Inflammatory macrophage treated with lipopolysaccharide for 4 hours (primary cell): Measurements from ENCODE around the gene SLC9A9.

Experiments used
- DNase-seq: peaks from one replicate; pipeline ENCODE4 v3.0.0-alpha.2; 2020

The SLC9A9 gene

DNA sequence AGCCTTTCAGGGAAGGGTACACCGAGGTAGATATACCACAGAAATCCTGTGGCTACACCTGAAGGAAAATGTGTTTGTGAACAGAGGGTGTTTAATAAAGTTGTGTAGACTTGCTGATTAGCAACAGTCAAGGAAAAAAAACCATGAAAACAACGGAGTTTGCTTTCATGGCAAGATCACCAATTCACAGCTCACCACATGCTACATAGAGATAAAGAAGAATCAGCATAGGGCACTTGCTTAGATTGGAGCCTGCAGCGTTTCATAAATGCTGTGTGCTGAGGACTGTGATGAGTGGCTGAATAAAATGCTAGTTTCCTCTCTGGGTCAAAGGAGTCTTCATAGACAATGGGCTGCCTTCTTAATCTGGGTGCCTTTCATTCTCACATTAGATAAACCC is 257.6 kb downstream of the SLC9A9 start:
- no peak for DNase-seq

DNA sequence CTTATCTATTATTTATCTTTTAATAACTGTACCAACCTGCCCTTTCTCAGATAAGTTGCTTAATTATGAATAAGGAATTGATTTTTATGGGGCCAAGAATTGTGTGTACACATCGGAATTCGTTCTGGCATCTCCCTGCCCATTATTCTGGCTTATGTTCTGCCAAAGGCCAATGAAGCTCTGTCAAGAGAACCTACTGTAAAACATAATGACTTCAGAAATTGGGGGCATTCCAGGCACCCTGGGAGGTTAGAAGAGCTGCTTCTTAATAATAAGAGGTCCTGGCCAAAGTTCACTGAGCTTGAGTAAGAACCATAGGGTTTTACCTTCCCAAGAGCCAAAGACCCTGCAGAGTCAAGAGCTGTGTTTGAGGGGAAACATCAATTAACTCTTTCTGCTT is 261.7 kb downstream of the SLC9A9 start:
- DNase-seq = peak; percentile 32

DNA sequence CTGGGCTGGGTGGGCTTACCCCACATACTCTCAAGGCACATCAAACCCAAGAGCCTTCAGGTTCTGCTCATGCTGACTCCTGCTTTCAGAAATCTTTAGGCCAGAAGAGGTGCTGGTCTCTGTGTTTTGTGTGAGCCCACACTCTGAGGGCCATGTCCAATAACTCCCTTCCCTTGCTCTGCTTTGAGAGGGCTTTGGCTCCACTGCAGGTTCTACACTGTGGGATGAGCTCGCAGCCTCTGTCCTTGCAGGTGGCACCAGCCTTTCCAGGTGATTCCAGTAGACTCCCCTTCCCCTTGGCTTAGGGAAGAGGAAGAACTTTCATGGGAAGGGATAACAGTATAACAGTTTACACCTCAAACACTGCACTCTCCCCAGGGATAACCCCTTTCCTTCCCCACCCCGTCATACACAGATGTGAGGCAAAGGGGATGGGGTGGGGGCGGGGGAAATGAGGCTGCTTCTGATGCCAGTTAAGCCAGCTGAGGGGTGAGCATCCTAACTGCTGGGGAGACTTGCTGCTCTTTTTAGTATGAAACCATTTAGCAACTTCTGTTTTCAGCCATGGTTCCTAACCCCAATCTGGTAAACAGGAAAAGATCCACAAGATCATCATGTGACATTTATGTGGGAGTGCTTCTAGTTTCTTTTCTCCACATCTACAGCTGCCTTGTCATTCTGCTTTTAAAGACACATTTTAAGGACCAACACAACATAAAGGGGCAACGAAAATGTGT is 262.4 kb downstream of the SLC9A9 start:
- peak; percentile 92 for DNase-seq

DNA sequence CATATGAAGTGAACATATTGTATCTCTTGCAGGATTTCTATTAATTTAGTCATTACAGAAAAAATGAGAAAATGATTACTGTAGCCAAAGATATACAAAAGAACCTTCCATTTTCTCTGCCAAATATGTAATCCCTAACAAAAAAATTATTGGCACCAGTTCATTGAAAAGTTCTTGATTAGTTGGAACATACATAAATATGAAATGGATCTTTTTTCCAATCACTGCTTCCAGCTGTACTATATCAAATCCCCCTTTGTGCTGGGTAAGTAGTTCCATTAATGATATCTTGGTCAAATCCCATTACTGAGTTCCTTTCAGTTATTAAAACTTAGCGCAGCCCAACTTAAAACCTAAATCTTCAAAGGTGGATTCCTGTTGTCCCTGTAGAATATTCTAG is 263.8 kb downstream of the SLC9A9 start:
- no peak for DNase-seq

DNA sequence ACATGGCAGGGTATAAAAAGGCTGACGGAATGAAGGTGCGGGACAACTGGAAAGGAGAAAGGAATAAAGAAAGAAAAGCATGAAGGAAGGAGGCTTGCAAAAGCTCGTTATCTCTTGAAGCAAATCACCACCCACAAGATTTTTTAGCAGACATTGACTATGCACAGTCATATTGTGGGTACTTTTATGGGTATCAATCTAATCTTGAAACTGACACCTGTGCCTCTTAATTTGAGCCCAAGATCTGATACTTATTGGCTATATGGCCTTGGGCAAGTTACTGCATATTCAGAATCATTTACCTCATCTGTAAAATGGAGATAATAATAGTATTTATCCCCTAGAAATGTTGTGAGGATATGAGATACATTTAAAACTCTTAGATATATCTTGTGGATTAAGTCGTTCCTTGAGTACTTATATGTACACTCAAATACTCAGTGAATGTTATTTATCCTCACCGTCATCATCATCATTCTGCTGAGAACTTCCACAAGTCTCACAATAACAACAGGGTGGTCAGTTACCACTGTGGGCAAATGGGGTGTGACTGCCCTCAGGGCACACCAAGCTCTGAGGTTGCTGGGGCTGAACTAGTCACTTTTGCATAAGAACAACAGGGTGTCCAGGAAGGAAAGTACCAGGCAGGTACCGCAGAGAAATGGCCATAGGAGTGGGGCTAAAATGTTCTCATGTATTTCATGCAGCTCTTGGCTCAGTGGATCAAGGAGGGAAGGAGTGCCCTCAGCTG is 266.1 kb downstream of the SLC9A9 start:
- no peak for DNase-seq

DNA sequence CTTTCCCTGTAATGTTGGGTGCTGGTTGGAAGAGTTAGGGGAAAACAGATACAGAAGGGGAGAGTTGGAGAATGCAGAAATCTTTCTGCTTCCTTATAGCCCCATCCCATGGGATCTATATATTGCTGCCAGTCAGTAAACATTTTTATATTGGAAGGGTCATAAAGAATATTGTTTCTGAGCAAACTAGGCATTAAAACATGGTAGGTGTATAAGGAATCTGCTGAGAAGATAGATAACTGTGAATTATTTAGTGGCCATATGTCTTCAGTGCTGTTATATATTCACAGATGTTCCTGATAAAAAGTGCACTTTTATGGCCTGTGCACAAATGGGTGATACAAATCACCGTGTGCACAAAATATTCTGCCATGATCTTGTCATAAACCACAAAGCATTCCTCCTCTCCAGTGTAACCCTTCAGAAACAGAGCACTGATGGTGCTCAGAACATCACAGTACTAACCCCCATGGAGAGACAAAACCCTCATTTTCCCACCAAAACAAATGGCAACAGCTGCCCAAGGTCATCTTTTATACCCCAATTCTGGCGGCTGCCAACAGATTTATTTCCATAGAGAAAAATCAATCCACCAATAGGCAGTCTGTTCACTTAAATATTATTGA is 269.3 kb downstream of the SLC9A9 start:
- DNase-seq = no peak

DNA sequence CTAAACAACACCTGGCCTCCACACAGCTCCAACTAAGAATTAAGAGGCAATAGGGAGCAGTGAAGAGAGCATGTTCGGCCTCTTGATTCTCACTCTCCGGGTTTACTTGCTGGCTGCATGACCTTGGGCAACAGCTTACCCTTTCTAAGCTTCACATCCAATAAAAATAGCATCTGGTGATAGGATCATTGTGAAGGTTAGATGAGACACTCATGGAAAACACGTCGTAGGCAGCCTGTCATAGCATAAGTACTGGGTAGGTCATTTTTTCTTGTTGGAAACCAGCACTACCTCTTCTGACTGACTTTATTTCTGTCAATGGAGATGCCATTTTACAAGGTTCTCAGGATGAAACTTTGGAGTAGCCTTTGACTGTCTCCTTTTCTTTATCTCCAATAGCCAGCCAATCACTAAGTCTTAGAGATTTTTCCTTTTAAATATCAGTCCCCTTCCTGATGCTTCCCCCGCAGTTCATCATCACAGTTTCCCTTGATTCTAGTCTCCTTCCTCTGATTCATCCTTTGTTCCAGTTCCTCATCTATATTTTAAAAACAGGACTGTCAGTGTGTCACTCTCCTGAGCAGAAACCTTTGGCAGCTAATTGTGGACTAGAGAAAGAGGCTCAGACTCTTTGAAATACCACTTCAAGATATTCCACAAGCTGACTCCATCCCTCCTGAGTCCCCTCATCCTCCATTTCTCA is 271.5 kb downstream of the SLC9A9 start:
- no peak for DNase-seq

DNA sequence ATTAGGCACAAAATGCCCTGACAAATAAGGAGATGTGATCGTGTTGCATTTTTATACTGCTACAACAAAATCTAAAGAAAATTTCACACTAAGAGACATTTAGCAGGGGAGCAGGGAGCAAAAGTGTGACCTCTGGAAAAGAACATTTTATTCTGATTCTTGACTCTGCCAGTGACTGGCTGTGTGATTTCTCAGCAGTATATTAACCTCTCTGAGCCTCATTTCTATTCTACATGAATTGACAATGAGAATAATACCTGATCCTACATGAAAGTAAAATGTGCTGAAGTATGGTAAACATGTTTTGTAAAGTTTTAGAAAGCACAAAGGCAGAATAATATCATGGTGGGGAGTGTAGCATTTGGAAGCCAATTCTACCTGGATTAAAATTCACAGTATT is 273.3 kb downstream of the SLC9A9 start:
- no peak for DNase-seq

DNA sequence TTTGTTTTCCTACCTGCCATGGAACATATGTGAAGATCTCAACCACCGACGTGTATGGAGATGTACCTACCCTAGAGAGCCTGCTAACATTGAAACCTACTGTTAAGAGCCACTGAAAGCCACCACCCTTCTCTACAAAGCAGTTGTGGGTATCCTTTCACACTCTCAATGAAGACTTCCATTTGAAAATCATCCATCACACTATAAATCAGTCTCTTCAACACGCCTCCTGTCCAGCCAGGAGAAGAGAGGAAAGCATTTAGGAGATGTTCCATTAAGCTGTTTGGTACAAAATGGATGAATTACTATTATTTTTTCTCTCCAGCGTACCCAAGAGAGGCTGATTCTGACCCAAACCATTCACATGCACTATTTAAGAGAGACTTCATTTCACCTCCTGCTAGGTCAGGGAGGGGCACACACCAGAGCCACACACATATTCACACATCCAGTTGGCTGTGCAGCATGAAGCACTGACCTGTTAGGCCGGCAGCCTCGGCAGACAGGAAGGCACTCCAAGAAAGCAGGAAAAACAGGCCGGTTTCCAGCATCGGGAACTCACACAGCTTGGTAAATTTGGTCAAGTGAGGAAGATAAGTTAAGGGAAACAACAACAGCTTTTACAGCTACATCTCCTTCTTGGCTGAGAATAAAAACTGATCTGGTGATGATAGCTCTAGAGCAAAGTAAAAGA is 274.5 kb downstream of the SLC9A9 start:
- no peak for DNase-seq

DNA sequence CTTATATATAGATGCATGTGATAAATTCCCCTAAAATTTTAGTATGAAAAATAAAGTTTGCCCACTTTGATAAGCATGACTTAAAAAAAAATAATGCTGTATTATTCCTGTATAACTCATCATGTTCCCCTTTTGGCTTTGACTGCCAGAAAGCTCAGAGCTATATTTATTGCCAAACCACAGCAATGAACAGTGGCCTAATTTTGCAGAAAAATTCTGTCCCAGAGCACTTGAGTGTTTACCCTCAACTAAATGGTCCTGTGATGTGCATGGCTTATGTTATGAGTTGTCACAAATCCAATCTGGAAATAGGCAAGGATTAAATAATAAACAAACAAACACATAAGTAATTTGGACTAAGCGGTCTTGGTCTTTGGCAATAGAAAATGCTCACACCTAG is 276.7 kb downstream of the SLC9A9 start:
- no peak for DNase-seq

DNA sequence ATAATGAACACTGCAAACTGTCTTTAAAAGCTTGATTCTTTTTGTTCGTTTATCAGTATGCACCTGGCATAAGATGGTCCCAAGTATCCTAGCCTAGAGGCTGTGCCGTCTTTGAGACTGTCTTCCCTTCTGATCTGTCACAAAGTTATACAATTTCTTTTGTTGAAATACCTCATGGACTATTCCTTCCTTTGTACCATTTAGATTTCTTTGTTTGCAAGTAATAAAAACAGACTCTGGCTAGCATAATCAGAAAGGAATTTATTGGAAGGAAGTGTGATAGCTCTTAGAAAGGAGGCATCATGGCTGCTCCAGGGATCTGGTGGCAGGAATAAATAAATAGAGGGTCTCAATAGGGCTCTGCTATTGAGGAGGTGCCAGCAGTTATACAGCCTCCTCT is 280.4 kb downstream of the SLC9A9 start:
- DNase-seq = no peak

DNA sequence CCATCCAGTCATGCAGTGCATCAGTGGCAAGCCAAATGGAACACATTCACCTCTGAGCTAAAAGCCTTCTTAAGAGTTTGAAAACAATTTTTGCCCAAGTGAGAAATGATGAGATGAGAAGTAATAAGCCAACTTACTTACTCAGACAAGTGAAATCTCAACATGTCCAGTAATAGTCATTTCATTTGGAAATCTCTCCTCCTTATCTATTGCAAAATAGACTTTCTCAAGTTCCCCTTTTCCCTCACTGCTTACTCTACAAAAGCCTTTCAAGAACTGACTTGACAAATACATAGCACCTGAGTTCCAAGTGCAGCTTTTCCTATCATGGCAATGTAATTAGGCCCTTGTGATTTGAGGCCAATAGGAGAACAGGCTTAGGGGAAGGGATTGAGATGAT is 282.3 kb downstream of the SLC9A9 start:
- DNase-seq = peak; percentile 89

DNA sequence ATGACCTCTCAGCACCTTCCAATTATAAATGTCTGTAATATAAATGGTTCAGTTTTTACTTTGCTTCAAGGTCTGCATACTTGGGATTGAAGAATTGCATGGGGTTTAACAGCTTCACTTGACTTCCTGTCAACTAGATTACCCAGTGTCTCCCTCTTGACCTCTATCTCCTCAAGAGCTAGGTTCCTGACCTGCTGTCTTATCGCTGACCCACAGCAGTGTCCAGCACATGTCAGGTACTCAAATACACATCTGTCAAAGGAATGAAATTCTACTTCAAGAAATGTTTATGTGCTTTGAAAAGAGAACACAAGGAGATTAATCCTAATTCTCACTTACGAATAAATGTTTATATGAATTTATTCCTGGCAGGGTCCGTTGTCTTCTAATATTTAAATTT is 284.5 kb downstream of the SLC9A9 start:
- no peak for DNase-seq

DNA sequence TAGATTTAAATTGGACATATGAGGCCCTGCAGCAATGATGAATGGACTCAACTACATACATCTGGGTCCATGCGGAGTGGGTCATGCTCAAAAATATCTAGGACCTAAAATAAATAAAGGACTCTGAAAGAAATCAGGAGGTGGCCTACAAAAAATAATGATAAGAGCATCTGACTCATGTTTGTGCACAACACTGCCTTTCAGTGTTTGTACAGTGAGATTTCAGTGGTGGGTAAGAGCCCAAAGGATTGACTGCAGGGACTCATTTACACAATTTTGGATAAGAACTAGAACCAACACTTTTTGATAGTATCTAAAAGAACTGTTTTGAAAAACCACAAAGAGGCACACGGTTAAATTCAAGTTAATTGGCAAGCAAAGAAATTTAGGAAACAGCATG is 285.5 kb downstream of the SLC9A9 start:
- DNase-seq = no peak

DNA sequence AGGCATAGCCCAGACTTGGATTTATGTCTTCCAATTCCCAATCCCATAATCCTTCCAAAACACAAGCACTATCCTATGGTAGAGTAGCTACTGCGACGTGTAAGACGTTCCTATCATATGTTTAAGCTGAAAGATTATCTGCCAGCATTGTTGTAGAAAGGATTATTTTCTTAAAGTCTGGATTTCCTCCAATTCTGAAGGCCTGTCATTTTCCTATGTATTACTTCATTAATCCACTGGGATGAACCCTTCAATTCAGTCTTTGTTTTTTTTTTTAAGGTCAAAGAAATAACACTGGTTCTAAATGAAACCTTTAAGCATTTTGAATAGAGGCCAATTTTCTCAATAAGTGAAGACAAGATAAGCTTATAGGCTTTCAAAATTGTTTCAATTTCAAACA is 289.0 kb downstream of the SLC9A9 start:
- DNase-seq = no peak

DNA sequence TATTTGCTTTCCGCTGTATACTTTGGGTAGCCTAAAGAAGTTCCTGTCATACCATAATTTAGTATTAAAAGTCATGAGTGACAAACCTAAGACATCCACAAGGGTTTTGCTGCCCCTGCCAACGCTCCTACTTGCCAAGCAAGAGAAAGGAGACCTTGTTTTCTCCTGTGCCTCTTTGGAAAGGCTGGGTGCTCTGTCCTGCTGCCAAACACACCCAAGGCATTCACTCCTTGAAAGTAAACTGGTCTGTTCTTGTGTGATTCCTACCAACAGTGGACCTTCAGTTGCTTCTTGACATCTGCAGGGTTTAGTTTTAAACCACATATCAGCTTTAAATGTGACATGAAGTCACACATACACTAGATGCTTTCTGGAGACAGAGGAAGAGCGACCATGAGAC is 295.4 kb downstream of the SLC9A9 start:
- DNase-seq = no peak

DNA sequence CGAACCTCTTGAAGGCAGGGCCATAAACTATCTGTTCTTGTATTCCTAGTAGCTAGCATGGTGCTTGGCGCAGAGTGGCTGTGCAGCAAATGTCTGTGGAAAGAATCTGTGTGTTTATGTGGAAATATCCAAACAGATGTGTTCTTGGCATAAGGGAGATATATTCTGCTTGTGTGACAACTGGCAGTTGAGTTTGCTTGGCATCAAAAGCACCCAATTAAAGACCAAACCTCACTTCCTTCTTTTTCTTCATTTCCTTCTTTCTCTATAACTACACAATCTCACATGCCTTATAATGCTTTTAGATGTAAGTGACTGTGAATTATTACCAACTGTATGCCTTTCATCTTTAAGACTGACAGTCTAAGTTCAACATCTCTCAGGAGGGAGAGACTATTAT is 296.5 kb downstream of the SLC9A9 start:
- no peak for DNase-seq

DNA sequence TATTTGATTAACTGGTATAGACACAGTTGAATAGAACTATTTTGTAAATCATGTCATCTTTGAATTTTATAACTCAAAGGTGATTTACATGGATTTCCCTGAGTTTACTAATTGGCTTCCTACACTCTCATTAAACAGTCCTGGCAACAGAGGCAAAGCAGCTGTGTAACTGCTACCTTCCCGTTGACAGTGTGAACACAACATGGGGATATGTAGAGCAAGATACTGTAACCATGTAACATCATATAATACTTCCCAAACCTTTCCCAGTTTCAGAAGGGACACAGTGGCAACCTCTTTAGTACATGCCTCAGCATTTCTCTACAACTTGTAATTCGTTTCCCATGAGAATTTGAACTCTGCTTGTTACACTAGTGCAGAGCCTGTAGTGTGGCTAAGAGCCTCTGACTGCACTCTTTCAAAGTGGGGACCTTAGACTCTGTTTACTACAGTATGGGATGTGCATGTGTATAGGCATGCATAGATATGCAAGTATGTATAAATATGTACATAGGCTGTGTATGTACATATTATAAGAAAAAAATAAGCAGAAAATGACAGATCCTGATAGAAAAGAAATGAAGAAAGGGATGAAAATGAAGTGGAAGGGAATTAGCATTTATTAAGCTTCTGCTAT is 299.3 kb downstream of the SLC9A9 start:
- no peak for DNase-seq

DNA sequence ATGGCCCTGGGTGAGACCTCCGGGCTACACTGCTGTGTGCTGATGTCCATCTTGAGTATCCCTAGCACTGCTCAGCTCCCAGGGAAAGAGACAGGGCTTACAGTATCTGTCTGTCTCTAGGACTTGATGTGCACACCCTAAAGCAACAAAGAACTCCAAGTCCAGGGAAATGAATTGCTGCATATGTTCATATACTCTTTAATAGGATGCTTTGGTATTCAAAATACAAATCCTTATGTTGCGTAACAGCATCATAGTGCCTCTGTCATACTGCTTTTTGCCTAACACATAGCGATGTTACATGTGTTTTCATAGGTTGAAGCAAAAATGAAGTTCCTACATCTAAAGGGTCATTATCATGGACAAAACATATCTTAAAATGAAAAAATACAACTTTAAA is 299.9 kb downstream of the SLC9A9 start:
- no peak for DNase-seq

DNA sequence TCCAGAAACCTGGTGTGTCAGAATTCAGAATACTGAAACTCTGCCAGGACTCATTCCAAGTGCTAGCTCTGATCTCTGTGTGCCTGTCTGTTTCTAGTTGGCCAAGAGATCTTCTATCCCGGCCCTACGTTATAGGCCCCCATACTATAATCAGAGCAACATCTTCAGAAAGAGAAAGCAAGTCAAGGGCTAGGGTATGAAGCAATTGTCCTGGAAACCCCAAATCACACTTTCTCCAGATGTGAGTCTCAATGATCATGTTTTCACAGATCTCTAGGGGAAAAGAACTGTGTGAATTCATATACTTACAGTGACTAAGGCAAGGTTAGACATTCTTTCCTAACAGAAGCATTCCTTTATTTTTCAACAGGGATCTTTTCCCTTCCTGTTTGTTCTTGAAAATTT is 309.7 kb downstream of the SLC9A9 start:
- no peak for DNase-seq

DNA sequence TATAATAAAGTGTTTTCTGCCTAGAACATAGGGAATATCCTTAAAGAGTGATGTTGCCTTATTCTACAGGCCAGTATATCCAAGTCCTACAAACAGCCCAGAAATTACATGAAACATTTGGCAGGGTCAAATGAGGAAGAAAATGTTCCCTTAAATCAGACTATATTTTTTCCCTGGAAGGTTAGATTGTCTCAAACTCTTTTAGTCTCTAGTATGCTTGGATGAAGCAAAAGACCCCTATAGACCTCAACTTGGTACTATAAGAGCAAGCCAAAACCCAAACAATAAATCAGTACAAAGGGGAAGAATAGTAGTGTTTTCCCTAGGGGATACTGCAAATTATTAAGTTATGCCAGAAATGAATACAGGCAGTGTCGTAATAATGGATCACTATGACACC is 310.2 kb downstream of the SLC9A9 start:
- no peak for DNase-seq

DNA sequence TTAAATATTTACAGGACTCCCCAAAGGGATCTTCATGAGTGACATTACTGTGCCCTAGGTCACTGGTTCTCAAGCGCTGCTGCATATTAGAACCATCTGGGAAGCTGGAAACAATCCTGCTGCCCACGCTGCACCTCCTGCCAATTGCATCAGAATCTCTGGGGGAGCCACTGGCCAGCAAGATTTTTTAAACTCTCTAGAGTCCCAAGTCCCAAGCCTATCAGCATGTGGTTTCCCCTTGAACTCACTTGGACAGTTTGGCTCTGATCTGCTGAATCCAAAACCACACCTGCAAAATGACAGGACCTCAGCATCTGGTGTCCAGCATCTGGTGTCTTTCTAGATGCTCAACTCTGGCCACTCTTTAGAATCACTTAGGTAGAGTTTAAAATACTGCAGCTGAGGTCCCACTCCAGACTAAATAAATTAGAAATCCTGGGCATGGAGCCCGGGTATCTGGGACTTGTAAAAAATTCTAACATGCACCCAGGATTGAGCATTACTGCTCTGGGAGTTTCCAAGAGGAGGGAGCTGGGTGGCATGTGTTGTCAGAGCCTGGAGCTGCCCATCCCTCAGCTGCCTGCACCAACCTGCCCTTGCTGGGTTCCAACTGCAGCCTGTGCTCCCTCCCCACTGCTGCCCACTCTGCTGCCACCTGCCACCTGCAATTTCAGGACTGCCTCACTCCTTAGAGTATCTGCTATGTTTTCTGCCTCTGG is 311.3 kb downstream of the SLC9A9 start:
- no peak for DNase-seq
